IMR-90 (cell line): ENCODE data around the gene AHCYL2. TPM values are rescaled to one million over a fixed set of nuclear protein-coding genes. Genes with fewer than 3 reads are reported as not detected.

Experiments
- ATAC-seq: fragments of 200-7000 bp; cut with Tn5 transposase; 2 replicates; pipeline ENCODE4 v1.9.1; 2020; ENCODE audit warnings: low read depth, mild to moderate bottlenecking, moderate library complexity
- BruUV-seq: library from RNA; stranded (reverse); fragments of 400-500 nt; replicated peaks from 2 replicates; lab custom pipeline; 2021; lab: Mats Ljungman, UMichigan
- CTCF ChIA-PET: fragments of 300-600 bp; formaldehyde crosslinking; extraction: SDS; loops from one replicate; lab custom pipeline; 2021; ENCODE audit warnings: antibody characterized with exemption; lab: Yijun Ruan, JAX
- POLR2A ChIA-PET: fragments of 300-600 bp; sonication (Branson Sonifier 250); formaldehyde crosslinking; loops from one replicate; lab custom pipeline; 2022; ENCODE audit warnings: antibody characterized with exemption; ENCODE audit not compliant: unreplicated experiment; lab: Charles Lee
- DNase-seq: peaks from one replicate; pipeline ENCODE4 v3.0.0; 2013
- H2AFZ ChIP-seq: replicated peaks from 2 replicates; pipeline ENCODE3; 2013; ENCODE audit warnings: low read length, mild to moderate bottlenecking; ENCODE audit not compliant: poor library complexity
- H2AK5ac ChIP-seq: 2 replicates; pipeline ENCODE4 v1.6.1; 2013; ENCODE audit warnings: low read depth, low read length, inconsistent platforms
- H2AK9ac ChIP-seq: replicated peaks from 2 replicates; pipeline ENCODE3; 2013; ENCODE audit warnings: mild to moderate bottlenecking, low read depth, low read length, moderate library complexity; ENCODE audit not compliant: poor library complexity
- H2BK120ac ChIP-seq: 2 replicates; pipeline ENCODE4 v1.6.1; 2013; ENCODE audit warnings: low read depth, low read length, inconsistent platforms
- H2BK15ac ChIP-seq: 3 replicates; pipeline ENCODE4 v1.6.1; 2013; ENCODE audit warnings: low read depth, low read length, inconsistent platforms
- H2BK20ac ChIP-seq: 2 replicates; pipeline ENCODE4 v1.6.1; 2013; ENCODE audit warnings: low read depth, mild to moderate bottlenecking, inconsistent platforms, low read length, moderate library complexity
- H2BK5ac ChIP-seq: 2 replicates; pipeline ENCODE4 v1.6.1; 2013; ENCODE audit warnings: mild to moderate bottlenecking, low read depth, low read length, inconsistent platforms; ENCODE audit not compliant: poor library complexity, severe bottlenecking
- H3K14ac ChIP-seq: replicated peaks from 2 replicates; pipeline ENCODE4 v1.6.1; 2013; ENCODE audit warnings: low read depth, low read length, inconsistent platforms
- H3K18ac ChIP-seq: 2 replicates; pipeline ENCODE4 v1.6.1; 2013; ENCODE audit warnings: low read depth, low read length, control low read depth
- H3K23ac ChIP-seq: 2 replicates; pipeline ENCODE4 v1.6.1; 2013; ENCODE audit warnings: low read depth, low read length, inconsistent platforms
- H3K27ac ChIP-seq: 2 replicates; pipeline ENCODE4 v1.5.1; 2013; ENCODE audit warnings: mild to moderate bottlenecking, control low read depth, low read length; ENCODE audit not compliant: insufficient read depth
- H3K27me3 ChIP-seq: 2 replicates; pipeline ENCODE4 v1.6.1; 2013; ENCODE audit warnings: low read length; ENCODE audit not compliant: control insufficient read depth, insufficient read depth
- H3K36me3 ChIP-seq: 2 replicates; pipeline ENCODE4 v1.6.1; 2013; ENCODE audit warnings: low read length, mixed read lengths; ENCODE audit not compliant: control insufficient read depth, insufficient read depth
- H3K4ac ChIP-seq: 2 replicates; pipeline ENCODE4 v1.6.1; 2013; ENCODE audit warnings: low read depth, low read length, inconsistent platforms
- H3K4me1 ChIP-seq: 2 replicates; pipeline ENCODE4 v1.6.1; 2013; ENCODE audit warnings: low read length, mixed read lengths; ENCODE audit not compliant: control insufficient read depth, insufficient read depth
- H3K4me2 ChIP-seq: 2 replicates; pipeline ENCODE4 v1.6.1; 2013; ENCODE audit warnings: low read depth, mild to moderate bottlenecking, control low read depth, low read length, moderate library complexity
- H3K4me3 ChIP-seq: 2 replicates; pipeline ENCODE4 v1.5.1; 2013; ENCODE audit warnings: low read depth, mild to moderate bottlenecking, control low read depth, low read length, moderate library complexity; ENCODE audit not compliant: insufficient read depth
- H3K56ac ChIP-seq: 2 replicates; pipeline ENCODE4 v1.6.1; 2013; ENCODE audit warnings: low read length, inconsistent platforms; ENCODE audit not compliant: insufficient read depth; ENCODE audit errors: extremely low read depth
- H3K79me1 ChIP-seq, 2 experiments: 2 replicates each; pipeline ENCODE4 v1.6.1; 2013; ENCODE audit warnings: low read length in 2 of 2, inconsistent platforms in 1 of 2, low read depth in 1 of 2
- H3K9ac ChIP-seq: 2 replicates; pipeline ENCODE4 v1.6.1; 2013; ENCODE audit warnings: low read depth, low read length, control low read depth
- H3K9me1 ChIP-seq: 2 replicates; pipeline ENCODE4 v1.6.1; 2013; ENCODE audit warnings: low read length, inconsistent platforms; ENCODE audit not compliant: insufficient read depth
- H3K9me3 ChIP-seq: 2 replicates; pipeline ENCODE4 v1.6.1; 2013; ENCODE audit warnings: low read length; ENCODE audit not compliant: control insufficient read depth, insufficient read depth
- H4K20me1 ChIP-seq: 2 replicates; pipeline ENCODE4 v1.6.1; 2013; ENCODE audit warnings: low read length, inconsistent platforms; ENCODE audit not compliant: insufficient read depth
- H4K5ac ChIP-seq: 2 replicates; pipeline ENCODE4 v1.6.1; 2013; ENCODE audit warnings: mild to moderate bottlenecking, low read depth, low read length, control low read depth
- H4K8ac ChIP-seq, 2 experiments: 2 replicates each; pipeline ENCODE4 v1.6.1; 2013; ENCODE audit warnings: low read depth in 2 of 2, low read length in 2 of 2, control low read depth in 1 of 2, inconsistent platforms in 1 of 2
- H4K91ac ChIP-seq: 2 replicates; pipeline ENCODE4 v1.6.1; 2013; ENCODE audit warnings: low read depth, low read length, inconsistent platforms; ENCODE audit not compliant: insufficient read depth
- BHLHE40 ChIP-seq: fragments of 150-350 bp; IDR thresholded peaks from 2 replicates; pipeline ENCODE4 v1.6.1; 2016; ENCODE audit warnings: mild to moderate bottlenecking, low read depth, low read length
- CEBPB ChIP-seq: IDR thresholded peaks from 2 replicates; pipeline ENCODE4 v1.6.1; 2012; ENCODE audit warnings: low read depth, low read length, improper control_type of control experiment
- CHD1 ChIP-seq: IDR thresholded peaks from 2 replicates; pipeline ENCODE4 v1.6.1; 2012; ENCODE audit warnings: low read depth, low read length, improper control_type of control experiment
- FOS ChIP-seq: fragments of 150-350 bp; IDR thresholded peaks from 2 replicates; pipeline ENCODE4 v1.6.1; 2016; ENCODE audit warnings: low read depth, low read length
- MAFK ChIP-seq: IDR thresholded peaks from 2 replicates; pipeline ENCODE4 v1.6.1; 2012; ENCODE audit warnings: low read depth, low read length, improper control_type of control experiment
- MXI1 ChIP-seq: IDR thresholded peaks from 2 replicates; pipeline ENCODE4 v1.6.1; 2012; ENCODE audit warnings: low read depth, mild to moderate bottlenecking, low read length, moderate library complexity, borderline replicate concordance
- NFE2L2 ChIP-seq: fragments of 150-350 bp; IDR thresholded peaks from 2 replicates; pipeline ENCODE4 v1.6.1; 2016; ENCODE audit warnings: low read depth, mild to moderate bottlenecking, low read length
- POLR2A ChIP-seq: IDR thresholded peaks from 2 replicates; pipeline ENCODE4 v1.6.1; 2012; ENCODE audit warnings: mild to moderate bottlenecking, low read depth, low read length
- RAD21 ChIP-seq: IDR thresholded peaks from 2 replicates; pipeline ENCODE4 v1.6.1; 2012; ENCODE audit warnings: low read length, improper control_type of control experiment
- RCOR1 ChIP-seq: IDR thresholded peaks from 2 replicates; pipeline ENCODE4 v1.6.1; 2012; ENCODE audit warnings: mild to moderate bottlenecking, low read length, improper control_type of control experiment; ENCODE audit not compliant: insufficient replicate concordance
- RFX5 ChIP-seq: IDR thresholded peaks from 2 replicates; pipeline ENCODE4 v1.8.0; 2012; ENCODE audit warnings: low read depth, mild to moderate bottlenecking, low read length, moderate library complexity
- SMC3 ChIP-seq: fragments of 150-350 bp; IDR thresholded peaks from 2 replicates; pipeline ENCODE4 v1.6.1; 2016; ENCODE audit warnings: low read depth, mild to moderate bottlenecking, antibody characterized with exemption, low read length, moderate library complexity
- WGBS, 2 experiments: methylation state at CpG; one replicate each; pipeline versions ENCODE4 v1.1.5 to v1.1.7; 2013; ENCODE audit warnings: missing lambda C conversion rate in 2 of 2; ENCODE audit not compliant: insufficient read length in 1 of 2; ENCODE audit errors: extremely low coverage in 2 of 2; 5-methylcytosine and 5-hydroxymethylcytosine counted together
- dilution Hi-C: fragments of 300-500 bp; cut with HindIII; formaldehyde crosslinking; loops from one replicate; pipeline ENCODE4 v1.14.3; 2018; ENCODE audit warnings: low sequenced_read_pairs; ENCODE audit not compliant: unreplicated experiment
- in situ Hi-C: fragments of 300-500 bp; cut with MboI; formaldehyde crosslinking; loops from 3 replicates; pipeline ENCODE4 v1.14.3; 2019; ENCODE audit warnings: low sequenced_read_pairs, inconsistent platforms, mixed read lengths
- intact Hi-C: fragments of 100-400 bp; cut with micrococcal nuclease; formaldehyde crosslinking; loops from 2 replicates; pipeline ENCODE4 v1.10.0; 2022
- polyA plus RNA-seq, 3 experiments: library from polyadenylated mRNA; depleted of rRNA; stranded (reverse); fragments of >200 nt; gene quantifications; 2 replicates each; pipeline ENCODE4 v1.2.3, GENCODE V29; 2012; ENCODE audit warnings: low replicate concordance in 1 of 3
- total RNA-seq: library from RNA; depleted of rRNA; stranded (reverse); fragments of >200 nt; gene quantifications from 2 replicates; pipeline ENCODE4 v1.2.3, GENCODE V29; 2012
- TF ChIP-seq, protein P1 (sequence below): fragments of 150-350 bp; IDR thresholded peaks from 2 replicates; pipeline ENCODE4 v1.6.1; 2016; ENCODE audit warnings: low read depth, mild to moderate bottlenecking, low read length, moderate library complexity, borderline replicate concordance

The AHCYL2 gene
- total and polyA plus RNA-seq, 2 of the 4 experiments (the other 2 are of a cell fraction) = 5.7 to 7.6 TPM

DNA sequence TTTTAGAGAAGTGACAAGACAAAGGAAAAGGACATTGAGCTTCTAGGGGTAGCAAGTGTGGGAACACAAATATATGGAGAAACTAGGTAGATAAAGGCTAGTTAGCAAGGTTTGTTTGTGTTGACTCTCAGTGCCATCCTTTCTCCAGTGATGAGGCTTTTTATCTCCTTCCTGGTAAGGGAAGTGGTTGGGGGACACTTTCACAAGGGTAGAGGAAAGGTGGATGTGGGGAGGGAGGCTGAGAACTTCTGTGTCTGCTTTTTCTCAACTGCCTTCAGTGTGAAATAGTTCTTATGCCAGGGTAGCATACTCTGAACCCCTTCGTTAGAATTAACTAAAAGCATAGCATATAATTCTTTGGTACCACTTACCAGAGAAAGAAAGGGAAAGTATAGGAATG is 116.4 kb downstream of the AHCYL2 start:
- CTCF ChIA-PET = interaction anchor here (1.2 kb wide), 1 partner anchor 9 kb away, joined by 3 read pairs; no protein-coding TSS in a partner anchor
- no peak overlapping the region for H3K4ac ChIP-seq
- in situ Hi-C loops = no loop called here

More for the DNA sequence above, 116.4 kb downstream of the AHCYL2 start:
- Histone ChIP-seq H2AFZ (no peak overlapping the region), H4K8ac (no peak overlapping the region), H4K5ac (no peak overlapping the region), H3K4me1 (peaks cover 2% of the 10 kb centered on the region; the same call in 1 of the 2 replicates), H2AK9ac (no peak overlapping the region), H3K56ac (no peak overlapping the region), H2BK20ac (no peak overlapping the region), H3K23ac (no peak overlapping the region), H2AK5ac (no peak overlapping the region), H3K27ac (no peak overlapping the region), H3K9ac (no peak overlapping the region), H4K20me1 (no peaks in the 10 kb centered on the region), H2BK5ac (no peak overlapping the region), H3K14ac (no peak overlapping the region), H3K36me3 (no peaks in the 10 kb centered on the region), H3K9me3 (no peaks in the 10 kb centered on the region), H3K18ac (no peak overlapping the region), H3K27me3 (no peaks in the 10 kb centered on the region; the same call in 1 of the 2 replicates), H3K4me3 (no peak overlapping the region), H2BK120ac (no peak overlapping the region), H3K4me2 (no peak overlapping the region), H3K79me1 (no peaks in the 10 kb centered on the region), H2BK15ac (no peak overlapping the region), H4K91ac (no peak overlapping the region), H3K9me1 (no peaks in the 10 kb centered on the region)
- ATAC-seq = no peak
- intact Hi-C loops = no loop called here
- no CpG with 5 or more reads among the region's 1 CpG for WGBS, 2 experiments
- POLR2A ChIA-PET = no interaction called here
- TF ChIP-seq MAFK (no peak), SMC3 (no peak), FOS (no peak), RFX5 (no peak), BHLHE40 (no peak), NFE2L2 (no peak), CEBPB (no peak), CHD1 (no peak), POLR2A (no peak), RCOR1 (no peak), MXI1 (no peak), RAD21 (no peak)
- TF ChIP-seq, protein P1, sequence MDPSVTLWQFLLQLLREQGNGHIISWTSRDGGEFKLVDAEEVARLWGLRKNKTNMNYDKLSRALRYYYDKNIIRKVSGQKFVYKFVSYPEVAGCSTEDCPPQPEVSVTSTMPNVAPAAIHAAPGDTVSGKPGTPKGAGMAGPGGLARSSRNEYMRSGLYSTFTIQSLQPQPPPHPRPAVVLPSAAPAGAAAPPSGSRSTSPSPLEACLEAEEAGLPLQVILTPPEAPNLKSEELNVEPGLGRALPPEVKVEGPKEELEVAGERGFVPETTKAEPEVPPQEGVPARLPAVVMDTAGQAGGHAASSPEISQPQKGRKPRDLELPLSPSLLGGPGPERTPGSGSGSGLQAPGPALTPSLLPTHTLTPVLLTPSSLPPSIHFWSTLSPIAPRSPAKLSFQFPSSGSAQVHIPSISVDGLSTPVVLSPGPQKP = no peak
- no TSS peak for BruUV-seq
- dilution Hi-C loops = no loop called here
- no peak for DNase-seq
